ENCODE results near the gene KCNAB1. TPM values are rescaled to one million over a fixed set of nuclear protein-coding genes. Genes with fewer than 3 reads are reported as not detected.

The KCNAB1 gene
- total and polyA plus RNA-seq, 4 donors, result 0.76 to 2.8 (median 1.0) TPM

DNA sequence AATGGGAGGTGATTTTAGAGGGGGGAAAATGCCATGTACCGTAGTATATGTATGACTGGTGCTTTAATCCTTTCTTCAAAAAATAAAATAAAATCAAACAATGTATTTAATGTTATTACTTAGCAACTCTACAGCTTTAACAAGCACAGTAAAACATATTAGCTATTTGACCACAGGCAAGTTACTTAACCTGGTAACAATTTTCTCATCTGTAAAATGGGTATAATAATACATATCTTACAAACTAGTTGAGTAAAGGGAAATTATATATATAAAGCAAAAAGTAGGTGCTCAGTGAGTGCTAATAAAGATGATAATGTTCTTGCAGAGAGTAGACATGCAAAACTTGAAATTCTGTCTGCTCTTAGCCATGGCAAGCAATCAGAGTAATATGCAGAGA, 406.7 kb downstream of the KCNAB1 start (continued):
- TF ChIP-seq, protein P1, sequence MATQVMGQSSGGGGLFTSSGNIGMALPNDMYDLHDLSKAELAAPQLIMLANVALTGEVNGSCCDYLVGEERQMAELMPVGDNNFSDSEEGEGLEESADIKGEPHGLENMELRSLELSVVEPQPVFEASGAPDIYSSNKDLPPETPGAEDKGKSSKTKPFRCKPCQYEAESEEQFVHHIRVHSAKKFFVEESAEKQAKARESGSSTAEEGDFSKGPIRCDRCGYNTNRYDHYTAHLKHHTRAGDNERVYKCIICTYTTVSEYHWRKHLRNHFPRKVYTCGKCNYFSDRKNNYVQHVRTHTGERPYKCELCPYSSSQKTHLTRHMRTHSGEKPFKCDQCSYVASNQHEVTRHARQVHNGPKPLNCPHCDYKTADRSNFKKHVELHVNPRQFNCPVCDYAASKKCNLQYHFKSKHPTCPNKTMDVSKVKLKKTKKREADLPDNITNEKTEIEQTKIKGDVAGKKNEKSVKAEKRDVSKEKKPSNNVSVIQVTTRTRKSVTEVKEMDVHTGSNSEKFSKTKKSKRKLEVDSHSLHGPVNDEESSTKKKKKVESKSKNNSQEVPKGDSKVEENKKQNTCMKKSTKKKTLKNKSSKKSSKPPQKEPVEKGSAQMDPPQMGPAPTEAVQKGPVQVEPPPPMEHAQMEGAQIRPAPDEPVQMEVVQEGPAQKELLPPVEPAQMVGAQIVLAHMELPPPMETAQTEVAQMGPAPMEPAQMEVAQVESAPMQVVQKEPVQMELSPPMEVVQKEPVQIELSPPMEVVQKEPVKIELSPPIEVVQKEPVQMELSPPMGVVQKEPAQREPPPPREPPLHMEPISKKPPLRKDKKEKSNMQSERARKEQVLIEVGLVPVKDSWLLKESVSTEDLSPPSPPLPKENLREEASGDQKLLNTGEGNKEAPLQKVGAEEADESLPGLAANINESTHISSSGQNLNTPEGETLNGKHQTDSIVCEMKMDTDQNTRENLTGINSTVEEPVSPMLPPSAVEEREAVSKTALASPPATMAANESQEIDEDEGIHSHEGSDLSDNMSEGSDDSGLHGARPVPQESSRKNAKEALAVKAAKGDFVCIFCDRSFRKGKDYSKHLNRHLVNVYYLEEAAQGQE (IDR thresholded peaks at IDR 0.05), result no peak

DNA sequence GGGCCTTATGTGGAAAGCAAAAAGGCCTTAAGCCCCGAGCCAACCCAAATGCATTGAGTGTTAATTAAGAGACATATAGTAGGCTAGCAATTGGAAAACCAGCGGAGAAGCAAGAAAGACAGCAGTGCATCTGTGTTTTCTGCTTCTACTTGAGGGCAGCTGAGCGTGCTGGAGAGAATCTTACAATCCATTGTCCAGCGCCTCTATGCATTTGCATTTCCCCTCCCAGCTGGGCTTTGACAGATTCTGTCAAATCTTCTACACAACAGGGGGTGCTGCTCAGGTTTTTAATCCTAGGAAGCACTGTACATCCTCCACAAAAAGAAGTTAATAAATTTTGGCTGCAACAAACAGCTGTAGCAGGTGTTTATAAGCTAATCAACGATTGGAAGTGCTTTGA, 410.6 kb downstream of the KCNAB1 start:
- H3K4me1 ChIP-seq (ENCODE audit: control insufficient read depth in 4 of 4, insufficient read depth in 4 of 4, low read length in 3 of 4), result peaks cover 0 to 10% (median 8%) of the 10 kb centered on the region in 4 donors
- no peak for TF ChIP-seq NR2F2 (IDR thresholded peaks at IDR 0.05)
- H3K4me3 ChIP-seq (ENCODE audit: low read depth in 1 of 3, low read length in 3 of 3), result no peak overlapping the region
- WGBS, result 94% methylated on average over 5 of the region's 5 CpGs
- H3K9me3 ChIP-seq (ENCODE audit: control insufficient read depth in 4 of 4, low read length in 3 of 4), result no peaks in the 10 kb centered on the region
- H3K27me3 ChIP-seq (ENCODE audit: control insufficient read depth in 4 of 4, insufficient read depth in 4 of 4, low read length in 3 of 4), result no peaks in the 10 kb centered on the region
- no peak overlapping the region for H3K27ac ChIP-seq (ENCODE audit: low read depth in 1 of 2, low read length in 2 of 2)
- DNase-seq (ENCODE audit: low spot score), result no peak
- no peak overlapping the region for H3K9ac ChIP-seq (ENCODE audit: low read depth in 1 of 2, low read length in 2 of 2)
- H3K36me3 ChIP-seq (ENCODE audit: control insufficient read depth in 4 of 4, insufficient read depth in 3 of 4, low read depth in 1 of 4, low read length in 3 of 4), result peaks cover 0 to 3% (median 0%) of the 10 kb centered on the region in 4 donors

DNA sequence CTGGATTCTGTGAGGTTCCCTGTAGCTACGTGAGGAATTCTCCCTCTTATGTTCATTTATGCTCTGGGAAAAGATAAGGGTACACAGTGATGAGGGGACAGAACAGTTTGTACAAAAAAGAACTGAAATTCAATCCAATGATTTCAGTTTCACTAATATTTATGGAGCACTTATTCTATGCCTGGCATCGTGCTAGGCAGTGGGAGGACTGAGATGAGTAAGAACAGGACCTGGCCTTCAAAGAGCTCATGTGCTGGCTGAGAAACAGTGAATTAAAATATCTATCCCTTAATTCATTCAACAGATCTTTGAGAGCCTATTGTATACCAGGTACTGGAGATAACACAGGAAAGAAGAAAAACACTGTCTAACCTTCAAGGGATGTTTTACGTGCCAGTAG, 412.4 kb downstream of the KCNAB1 start:
- Histone ChIP-seq H3K36me3 (ENCODE audit: control insufficient read depth in 4 of 4, insufficient read depth in 3 of 4, low read depth in 1 of 4, low read length in 3 of 4) (peaks cover 0 to 4% (median 2%) of the 10 kb centered on the region in 4 donors), H3K4me1 (ENCODE audit: control insufficient read depth in 4 of 4, insufficient read depth in 4 of 4, low read length in 3 of 4) (peaks cover 0 to 10% (median 8%) of the 10 kb centered on the region in 4 donors), H3K27me3 (ENCODE audit: control insufficient read depth in 4 of 4, insufficient read depth in 4 of 4, low read length in 3 of 4) (no peaks in the 10 kb centered on the region), H3K4me3 (ENCODE audit: low read depth in 1 of 3, low read length in 3 of 3) (no peak overlapping the region), H3K9me3 (ENCODE audit: control insufficient read depth in 4 of 4, low read length in 3 of 4) (no peaks in the 10 kb centered on the region), H3K9ac (ENCODE audit: low read depth in 1 of 2, low read length in 2 of 2) (no peak overlapping the region), H3K27ac (ENCODE audit: low read depth in 1 of 2, low read length in 2 of 2) (no peak overlapping the region)
- TF ChIP-seq RXRA (IDR thresholded peaks at IDR 0.05) (no peak), SP1 (IDR thresholded peaks at IDR 0.05) (no peak), JUND (IDR thresholded peaks at IDR 0.05) (no peak), RAD21 (IDR thresholded peaks at IDR 0.05) (no peak), HNF4A (conservative IDR thresholded peaks at IDR 0.05) (no peak), FOXA1 (IDR thresholded peaks at IDR 0.05) (no peak), GABPA (IDR thresholded peaks at IDR 0.05 in 1 of 2, conservative IDR thresholded peaks at IDR 0.05 in 1 of 2) (no peak), HNF4G (IDR thresholded peaks at IDR 0.05) (no peak), EGR1 (IDR thresholded peaks at IDR 0.05; ENCODE audit: low read depth in 2 of 2) (no peak), NR2F2 (IDR thresholded peaks at IDR 0.05) (no peak), YY1 (IDR thresholded peaks at IDR 0.05) (no peak), TAF1 (conservative IDR thresholded peaks at IDR 0.05) (no peak)
- TF ChIP-seq, protein P1 (IDR thresholded peaks at IDR 0.05), result no peak
- TF ChIP-seq, protein P2, sequence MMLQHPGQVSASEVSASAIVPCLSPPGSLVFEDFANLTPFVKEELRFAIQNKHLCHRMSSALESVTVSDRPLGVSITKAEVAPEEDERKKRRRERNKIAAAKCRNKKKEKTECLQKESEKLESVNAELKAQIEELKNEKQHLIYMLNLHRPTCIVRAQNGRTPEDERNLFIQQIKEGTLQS (IDR thresholded peaks at IDR 0.05), result no peak
- TF ChIP-seq, protein P3, sequence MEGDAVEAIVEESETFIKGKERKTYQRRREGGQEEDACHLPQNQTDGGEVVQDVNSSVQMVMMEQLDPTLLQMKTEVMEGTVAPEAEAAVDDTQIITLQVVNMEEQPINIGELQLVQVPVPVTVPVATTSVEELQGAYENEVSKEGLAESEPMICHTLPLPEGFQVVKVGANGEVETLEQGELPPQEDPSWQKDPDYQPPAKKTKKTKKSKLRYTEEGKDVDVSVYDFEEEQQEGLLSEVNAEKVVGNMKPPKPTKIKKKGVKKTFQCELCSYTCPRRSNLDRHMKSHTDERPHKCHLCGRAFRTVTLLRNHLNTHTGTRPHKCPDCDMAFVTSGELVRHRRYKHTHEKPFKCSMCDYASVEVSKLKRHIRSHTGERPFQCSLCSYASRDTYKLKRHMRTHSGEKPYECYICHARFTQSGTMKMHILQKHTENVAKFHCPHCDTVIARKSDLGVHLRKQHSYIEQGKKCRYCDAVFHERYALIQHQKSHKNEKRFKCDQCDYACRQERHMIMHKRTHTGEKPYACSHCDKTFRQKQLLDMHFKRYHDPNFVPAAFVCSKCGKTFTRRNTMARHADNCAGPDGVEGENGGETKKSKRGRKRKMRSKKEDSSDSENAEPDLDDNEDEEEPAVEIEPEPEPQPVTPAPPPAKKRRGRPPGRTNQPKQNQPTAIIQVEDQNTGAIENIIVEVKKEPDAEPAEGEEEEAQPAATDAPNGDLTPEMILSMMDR (IDR thresholded peaks at IDR 0.05; ENCODE audit: low read depth, low read length, missing input control), result no peak
- TF ChIP-seq, protein P4, sequence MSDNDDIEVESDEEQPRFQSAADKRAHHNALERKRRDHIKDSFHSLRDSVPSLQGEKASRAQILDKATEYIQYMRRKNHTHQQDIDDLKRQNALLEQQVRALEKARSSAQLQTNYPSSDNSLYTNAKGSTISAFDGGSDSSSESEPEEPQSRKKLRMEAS (IDR thresholded peaks at IDR 0.05), result no peak
- TF ChIP-seq, protein P5, sequence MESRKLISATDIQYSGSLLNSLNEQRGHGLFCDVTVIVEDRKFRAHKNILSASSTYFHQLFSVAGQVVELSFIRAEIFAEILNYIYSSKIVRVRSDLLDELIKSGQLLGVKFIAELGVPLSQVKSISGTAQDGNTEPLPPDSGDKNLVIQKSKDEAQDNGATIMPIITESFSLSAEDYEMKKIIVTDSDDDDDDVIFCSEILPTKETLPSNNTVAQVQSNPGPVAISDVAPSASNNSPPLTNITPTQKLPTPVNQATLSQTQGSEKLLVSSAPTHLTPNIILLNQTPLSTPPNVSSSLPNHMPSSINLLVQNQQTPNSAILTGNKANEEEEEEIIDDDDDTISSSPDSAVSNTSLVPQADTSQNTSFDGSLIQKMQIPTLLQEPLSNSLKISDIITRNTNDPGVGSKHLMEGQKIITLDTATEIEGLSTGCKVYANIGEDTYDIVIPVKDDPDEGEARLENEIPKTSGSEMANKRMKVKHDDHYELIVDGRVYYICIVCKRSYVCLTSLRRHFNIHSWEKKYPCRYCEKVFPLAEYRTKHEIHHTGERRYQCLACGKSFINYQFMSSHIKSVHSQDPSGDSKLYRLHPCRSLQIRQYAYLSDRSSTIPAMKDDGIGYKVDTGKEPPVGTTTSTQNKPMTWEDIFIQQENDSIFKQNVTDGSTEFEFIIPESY (IDR thresholded peaks at IDR 0.05), result no peak
- DNase-seq (ENCODE audit: low spot score), result no peak
- WGBS, result 78% methylated on average over 3 of the region's 3 CpGs

Data from liver (tissue), 9 donors.